Central memory CD4-positive, alpha-beta T cell (primary cell): ENCODE data around the gene RUNX2.

Experiments
- DNase-seq: peaks from one replicate; pipeline ENCODE4 v3.0.0; 2022

Gene RUNX2

GRCh38 chr6:45595010-45595851 lies 267.1 kb downstream of the RUNX2 start:
- no peak for DNase-seq

- no peak for DNase-seq
These were observed 269.3 kb downstream of the RUNX2 start for GRCh38 chr6:45597424-45597823.

GRCh38 chr6:45599053-45599452 lies 270.9 kb downstream of the RUNX2 start:
- DNase-seq: no peak

- no peak for DNase-seq
These were observed 277.8 kb downstream of the RUNX2 start for GRCh38 chr6:45605971-45606370.

- DNase-seq: no peak
These were observed 278.8 kb downstream of the RUNX2 start for GRCh38 chr6:45606831-45607400.

DNA sequence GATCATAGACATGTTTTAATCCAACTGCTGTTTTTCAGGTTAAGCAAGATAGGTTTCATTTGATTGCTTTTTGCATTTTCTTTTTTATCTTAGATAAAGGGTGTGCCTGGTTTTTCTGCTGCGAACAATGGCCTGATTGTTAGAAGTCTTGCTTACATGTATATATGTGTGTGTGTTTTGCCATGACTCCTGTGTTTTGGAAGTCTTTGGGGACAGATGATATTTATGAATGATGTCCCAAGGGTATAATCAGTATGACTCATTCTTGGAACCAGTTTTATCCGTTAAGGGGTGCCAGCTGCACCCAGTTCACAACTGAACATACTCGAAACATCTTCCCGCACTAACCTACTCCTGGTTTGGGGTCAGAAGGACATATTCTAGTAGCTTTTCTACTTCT lies 279.7 kb downstream of the RUNX2 start:
- DNase-seq: no peak

DNA sequence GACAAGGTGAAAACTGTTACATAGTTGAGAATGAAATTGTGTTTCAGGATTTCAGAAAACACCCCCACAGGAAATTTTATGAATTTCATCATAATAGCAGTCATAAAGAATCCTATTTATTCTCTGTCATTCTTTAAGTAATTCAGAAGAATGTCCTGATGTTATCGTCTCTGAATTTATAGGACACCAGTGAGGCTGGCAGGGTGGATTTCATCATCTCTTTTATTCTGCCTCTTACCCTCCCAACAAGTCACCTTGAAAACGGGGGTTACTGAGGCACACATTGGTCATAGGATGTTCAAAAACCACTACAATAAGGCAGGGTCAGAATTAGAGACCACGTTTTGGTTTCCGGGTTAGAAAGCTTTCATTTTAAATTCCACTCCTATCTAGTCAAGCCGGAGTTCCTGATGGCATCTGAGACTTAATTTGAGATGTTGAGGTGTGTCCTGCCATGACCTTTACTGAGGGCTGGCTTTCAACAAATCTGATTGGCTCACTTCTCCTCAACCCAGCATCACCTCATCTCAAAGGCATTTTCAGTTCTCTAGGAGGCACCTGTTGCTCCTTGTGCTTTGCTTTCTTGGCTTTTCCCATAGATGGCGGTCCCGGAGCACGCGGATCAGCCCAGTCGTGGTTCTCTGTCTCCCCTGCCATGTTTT lies 280.3 kb downstream of the RUNX2 start:
- no peak for DNase-seq

DNA sequence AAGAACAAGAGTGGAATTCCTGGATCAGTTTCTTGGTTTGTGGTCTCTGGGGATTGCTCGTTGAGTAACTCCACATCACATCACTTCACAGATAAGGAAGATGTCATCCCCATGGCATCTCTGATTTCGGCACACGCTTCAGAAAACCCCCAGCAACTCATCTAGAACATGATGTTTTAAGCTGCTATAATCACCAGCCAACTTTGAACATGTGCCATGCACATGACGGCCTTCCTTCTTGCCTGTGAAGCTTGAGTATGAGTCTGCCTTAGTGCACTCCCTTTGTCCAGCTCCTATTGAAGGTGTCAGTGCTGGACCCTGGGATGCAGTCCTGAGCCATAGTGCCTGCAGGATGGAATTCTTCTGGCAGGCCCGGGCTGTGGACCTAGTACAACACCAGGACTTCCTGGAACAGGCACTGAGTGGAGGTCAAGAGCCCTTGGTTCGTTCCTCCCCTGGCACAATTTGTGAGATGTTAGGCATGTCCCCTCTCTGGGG lies 281.1 kb downstream of the RUNX2 start:
- no peak for DNase-seq

DNA sequence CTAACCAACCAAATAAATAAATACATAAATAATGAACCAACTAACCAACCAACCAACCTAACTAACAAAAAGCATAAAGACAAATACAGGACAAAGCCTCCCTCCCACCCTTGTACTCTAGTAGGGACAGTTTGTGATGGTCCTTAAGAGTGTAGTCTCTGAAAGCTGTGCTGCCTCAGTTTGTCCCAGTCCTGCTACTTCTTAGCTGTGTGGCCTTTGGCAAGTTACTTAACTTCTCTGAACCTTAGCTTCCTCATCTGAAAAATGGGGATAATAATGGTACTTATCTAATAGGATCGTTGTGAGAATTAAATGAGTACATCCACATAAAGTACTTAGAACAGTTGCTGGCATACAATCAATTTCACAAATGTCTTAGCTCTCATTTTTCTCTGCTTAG lies 282.2 kb downstream of the RUNX2 start:
- no peak for DNase-seq

DNA sequence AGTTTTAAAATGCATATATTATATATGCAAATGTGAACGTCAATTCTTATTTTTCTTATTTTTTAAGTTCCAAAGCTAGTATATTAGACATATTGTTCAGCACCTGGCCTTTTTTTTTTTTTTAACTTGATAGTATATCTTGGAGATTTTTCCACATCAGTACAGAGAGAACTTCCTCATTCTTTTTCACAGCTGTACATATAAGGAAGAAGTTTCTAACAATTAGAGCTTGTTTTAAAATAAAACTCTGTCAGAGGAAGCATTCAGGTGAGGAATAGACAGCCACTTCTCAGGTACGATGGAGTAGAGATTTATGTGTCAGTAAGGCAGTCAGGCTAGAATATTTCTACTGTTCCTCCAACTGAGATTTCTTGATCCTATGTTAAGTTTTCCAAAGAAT lies 282.7 kb downstream of the RUNX2 start:
- no peak for DNase-seq

- DNase-seq: no peak
These were observed 283.4 kb downstream of the RUNX2 start for GRCh38 chr6:45611491-45611890.

GRCh38 chr6:45613656-45614055 lies 285.5 kb downstream of the RUNX2 start:
- DNase-seq: no peak

DNA sequence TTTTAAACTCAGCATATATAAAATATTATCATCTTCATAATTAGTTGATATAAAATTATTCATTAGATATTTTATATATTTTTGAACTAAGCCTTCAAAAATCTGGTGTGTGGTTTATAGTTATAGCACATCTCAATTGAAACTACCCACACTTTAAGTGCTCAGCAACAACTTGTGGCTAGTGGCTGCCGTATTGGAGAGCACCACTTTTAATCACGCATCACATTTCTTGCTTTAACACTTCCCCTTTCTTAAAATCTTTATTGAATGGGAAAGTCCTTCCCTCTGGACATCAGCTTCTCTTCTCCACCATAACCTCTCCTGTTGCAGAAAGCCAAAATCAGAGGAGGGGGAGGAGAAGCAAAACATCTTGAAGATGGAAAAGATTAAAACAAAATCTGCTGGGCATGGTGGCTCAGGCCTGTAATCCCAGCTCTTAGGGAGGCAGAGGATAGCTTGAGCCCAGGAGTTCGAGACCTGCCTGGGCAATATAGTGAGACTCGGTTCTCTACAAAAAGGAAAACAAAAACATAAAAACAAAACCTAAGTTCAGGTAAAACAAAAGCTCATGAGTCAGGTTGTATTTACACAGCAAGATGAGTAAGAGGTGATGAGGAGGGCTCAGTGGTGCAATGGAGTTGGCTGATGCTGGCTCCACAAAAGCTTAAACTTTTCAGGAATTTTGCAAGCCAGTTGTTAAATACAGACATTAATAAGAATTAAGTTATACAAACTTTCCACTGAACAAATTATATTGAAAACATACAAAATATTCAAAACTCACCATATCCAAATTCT lies 286.6 kb downstream of the RUNX2 start:
- DNase-seq: no peak

DNA sequence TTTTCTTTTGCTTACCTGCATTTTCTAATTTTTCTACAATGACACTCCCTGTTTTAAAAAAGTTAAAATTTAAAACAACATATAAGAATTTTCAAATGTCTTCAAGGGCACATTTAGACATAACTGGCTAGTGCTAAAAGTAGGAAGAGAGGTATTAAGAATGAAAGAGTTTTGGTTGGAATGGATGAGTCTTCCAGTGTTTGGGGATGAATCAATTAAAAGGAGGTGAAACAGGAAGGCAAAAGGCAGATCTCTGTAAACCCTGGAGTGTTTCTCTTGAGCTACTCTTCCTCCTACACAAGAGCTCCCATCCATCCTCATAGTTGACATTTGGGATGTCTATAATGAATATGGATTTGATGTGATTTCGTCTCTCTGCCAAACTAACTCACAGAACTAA lies 288.1 kb downstream of the RUNX2 start:
- DNase-seq: no peak

DNA sequence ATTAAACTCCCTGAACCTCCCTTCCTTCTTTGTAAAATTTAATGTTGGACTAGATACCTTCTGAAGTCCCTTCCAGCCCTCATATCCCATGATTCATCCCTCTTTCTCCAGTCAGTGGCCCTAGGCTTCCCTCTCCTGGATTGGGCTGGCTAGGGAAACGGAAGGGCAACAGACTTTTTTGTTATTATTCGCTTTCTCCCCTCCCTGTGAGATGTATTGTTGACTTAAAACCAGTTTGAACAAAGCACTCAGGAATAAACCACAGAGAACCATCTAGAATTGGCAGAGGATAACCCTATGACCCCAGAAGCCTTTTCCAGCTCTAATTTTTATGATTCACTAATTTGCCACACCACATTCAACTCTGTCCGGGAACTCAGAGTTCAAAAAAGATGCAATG lies 289.3 kb downstream of the RUNX2 start:
- DNase-seq: no peak

DNA sequence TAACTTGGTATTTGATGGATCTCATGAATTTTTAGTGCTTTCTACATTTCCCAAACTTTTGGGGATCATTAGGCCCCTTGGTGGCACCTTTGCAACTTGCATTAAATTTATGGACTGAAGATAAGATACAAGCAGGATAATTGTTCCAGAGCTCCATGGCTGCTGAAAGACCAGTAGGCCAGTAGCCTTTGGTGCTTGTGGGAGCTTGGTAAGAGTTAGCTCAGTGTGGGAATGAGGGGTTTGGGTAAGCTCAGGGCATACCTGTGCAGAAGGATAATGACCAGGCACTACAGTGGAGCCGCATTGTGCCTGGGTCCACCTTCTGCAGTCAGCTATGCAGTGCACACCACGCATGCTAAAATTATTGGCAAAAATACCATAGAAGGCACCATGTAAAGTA lies 290.1 kb downstream of the RUNX2 start:
- no peak for DNase-seq

DNA sequence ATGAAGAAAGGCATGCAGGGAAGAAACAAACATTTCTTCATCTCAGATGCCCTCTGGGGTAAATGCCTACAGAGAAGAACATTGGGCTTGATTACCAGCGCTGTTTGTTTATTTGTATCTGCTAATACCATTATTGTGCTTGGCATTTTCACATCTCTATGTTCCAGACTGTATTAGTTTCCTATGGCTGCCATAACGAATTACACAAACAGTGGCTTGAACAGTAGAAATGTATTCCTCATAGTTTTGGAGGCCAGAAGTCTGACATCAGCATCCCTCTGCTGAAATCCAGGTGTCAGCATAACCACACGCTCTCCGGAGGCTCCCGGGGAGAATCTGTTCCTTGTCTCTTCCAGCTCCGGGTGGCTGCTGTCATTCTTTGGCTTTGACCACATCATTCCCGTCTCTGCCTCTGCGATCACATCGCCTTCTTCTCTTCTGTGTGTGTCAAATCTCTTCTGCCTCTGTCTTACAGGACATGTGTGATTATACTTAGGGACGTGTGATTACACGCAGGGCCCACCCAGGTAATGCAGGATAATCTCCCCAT lies 291.2 kb downstream of the RUNX2 start:
- DNase-seq: no peak

DNA sequence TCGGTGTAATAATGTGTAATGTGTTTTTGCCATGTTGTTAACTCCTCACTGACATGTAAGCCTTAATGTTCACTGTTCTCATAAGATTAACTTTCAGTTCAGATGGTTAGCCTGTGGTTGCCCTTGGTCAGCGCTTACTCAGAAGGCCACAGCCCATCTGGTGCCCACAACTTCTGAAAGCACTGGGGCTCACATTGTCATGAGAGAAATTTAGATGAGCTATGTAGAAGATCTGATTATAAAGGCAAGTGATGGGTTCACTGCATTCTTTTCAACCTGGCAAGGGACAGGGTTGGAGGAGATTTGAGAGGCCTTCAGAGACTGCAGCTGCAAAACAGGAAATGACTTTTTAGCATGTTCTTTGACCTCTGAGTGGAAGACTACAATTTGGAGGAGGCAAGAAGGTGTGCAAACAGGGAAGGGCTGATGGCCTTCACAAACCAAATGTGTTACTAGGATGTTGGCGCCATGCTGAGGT lies 291.9 kb downstream of the RUNX2 start:
- peak; percentile 1 for DNase-seq

DNA sequence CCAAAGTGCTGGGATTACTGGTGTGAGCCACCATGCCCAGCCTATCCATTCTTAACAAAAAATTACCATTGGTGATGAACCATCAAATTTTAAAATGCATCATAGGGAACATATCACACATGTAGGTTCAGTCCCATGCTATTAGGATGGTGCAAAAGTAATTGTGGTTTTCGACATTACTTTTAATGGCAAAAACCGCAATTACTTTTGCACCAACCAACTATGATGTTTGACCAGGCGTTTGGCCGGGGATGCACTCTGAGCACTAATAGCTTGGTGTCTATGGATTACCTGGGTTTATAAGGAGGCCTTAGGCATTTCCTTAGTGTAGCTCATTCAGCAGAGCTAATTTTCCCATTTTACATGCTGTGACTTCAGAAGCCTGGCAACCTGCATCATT lies 296.1 kb downstream of the RUNX2 start:
- DNase-seq: no peak

GRCh38 chr6:45625191-45625664 lies 297.1 kb downstream of the RUNX2 start:
- no peak for DNase-seq

GRCh38 chr6:45626087-45626891 lies 298.2 kb downstream of the RUNX2 start:
- DNase-seq: no peak

- no peak for DNase-seq
These were observed 302.2 kb downstream of the RUNX2 start for GRCh38 chr6:45630314-45630713.
